ENCODE measurements around the gene UBE2Q1.
"Not testable (repeated sequence)": the region's sequence is repeated elsewhere in the genome, so short reads cannot be mapped to it uniquely, and the experiment has no call there.

UBE2Q1 gene

DNA sequence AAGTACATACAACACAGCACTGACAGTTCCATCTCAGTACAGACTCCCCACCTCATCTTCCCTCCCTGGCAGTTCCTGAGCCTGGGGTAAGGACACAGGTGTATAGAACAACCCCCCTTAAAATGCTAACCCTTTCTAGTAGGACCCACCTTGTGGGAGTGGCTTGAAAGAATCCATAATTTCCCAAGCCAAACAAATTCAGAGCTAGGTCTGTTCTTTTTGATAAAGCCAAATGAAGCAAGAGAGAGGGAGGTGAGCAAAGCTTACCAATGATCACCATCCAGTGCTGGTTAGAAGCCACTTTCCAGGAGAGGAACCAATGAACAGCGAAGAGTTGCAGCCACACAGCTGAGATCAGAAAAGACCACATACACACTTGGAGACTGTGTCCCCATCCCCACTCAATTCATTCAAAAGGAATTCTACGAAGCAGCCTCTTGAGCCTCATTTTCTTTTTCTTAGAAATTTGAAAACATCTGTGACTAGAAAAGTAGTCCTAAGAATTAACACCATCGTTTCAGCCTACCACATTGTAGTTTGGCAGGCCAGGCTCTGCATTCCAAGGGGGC, 9.2 kb downstream of the UBE2Q1 start:
- no peak for DNase-seq

DNA sequence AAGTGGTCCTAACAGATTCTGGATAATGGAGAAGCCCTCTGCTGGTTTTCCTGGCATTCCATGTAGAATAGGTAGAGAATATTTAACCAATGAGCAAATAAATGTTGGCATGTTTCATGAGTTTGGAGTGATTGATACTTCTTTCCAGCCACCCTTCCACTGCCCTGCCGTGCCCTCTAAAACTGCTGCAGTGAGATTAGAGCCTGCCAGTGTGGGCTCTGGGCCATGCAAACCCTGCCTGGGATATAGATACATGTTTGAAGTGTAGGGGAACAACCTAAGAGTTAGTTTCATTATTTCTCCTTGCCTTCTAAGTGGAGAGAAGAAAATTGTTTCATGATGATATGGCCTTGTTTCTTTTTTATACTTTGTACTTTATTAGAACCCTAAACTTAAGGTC, 10.4 kb downstream of the UBE2Q1 start:
- no peak for DNase-seq

DNA sequence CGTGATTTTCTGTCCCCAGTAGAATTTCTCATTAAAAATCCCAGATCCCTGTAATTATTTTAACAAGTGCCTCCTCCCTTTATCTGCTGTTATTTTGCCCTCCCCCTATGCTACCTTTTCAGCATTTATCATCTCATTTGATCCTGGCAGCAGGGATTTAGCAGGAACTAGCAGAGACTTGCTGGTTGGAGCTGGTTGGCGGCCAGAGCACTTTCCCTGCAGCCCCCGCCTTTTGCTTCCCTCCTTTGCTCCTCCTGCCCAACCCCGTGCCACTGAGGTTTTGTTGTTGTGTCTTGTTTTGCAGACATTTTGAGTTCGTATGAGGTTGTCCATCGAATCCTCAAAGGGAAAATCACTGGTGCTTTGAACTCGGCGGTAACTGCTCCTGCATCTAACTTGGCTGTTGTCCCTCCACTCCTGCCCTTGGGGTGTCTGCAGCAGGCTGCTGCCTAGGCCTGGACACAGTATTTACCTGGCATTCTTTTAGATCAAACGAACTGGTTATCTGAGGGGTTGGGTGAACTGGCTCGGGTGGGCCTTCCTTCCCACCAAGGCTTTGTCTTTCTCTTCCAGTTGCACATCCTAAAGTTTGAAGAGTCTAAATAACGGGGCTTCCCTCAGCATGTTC, 11.2 kb downstream of the UBE2Q1 start:
- no peak for DNase-seq

DNA sequence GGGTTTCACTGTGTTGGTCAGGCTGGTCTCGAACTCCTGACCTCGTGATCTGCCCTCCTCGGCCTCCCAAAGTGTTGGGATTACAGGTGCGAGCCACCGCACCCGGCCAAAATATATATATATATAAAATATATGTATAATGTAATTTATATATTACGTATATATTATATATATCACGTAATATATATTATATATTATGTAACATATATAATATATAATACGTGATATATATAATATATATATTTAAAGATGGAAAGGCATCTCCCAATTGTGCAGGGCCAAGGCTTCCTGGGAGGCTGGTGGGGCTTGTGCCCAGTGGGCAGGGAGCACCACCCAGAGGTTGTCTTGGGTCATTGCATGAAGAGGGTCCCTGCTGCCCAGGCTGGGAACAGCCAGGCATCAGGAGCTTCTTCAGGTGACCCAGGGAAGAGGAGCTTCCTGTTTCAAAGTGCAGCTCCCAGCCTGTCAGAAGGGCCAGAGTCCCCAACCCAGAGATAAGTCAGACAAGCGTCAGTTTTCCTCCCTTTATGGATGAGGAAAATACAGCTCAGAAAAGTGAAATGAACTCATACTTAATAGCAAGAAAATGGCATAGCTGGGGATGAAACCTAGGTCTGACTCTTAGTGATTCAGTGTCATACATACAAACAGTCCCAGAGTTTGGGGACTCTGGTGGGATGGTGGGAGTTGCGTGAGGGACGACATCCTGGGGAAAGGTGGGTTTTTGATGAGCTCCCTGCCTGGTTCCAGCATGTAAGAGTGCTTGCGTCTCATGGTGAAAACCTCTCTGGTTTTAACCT, 12.0 kb downstream of the UBE2Q1 start:
- peak; percentile 61 for DNase-seq

DNA sequence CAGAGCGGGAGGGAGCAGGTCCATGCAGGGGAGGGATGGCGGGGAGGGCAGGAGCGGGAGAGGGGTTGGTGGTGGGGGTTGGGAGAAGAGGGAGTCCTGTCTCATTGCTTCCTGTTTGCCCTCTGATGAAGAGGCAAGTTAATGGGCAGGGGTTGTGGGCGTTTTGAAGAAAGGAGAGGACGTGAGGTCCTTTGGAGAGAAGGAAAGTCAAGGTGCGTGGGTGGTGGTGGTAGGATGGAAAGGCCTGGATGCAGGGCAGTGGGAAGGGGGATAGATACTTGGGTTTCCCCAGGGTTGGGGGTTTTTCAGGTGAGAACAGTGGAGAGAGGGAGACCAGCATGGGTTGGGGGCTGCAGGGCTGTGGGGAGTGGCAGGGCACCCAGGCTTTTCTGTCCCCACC, 17.2 kb downstream of the UBE2Q1 start:
- no peak for DNase-seq

DNA sequence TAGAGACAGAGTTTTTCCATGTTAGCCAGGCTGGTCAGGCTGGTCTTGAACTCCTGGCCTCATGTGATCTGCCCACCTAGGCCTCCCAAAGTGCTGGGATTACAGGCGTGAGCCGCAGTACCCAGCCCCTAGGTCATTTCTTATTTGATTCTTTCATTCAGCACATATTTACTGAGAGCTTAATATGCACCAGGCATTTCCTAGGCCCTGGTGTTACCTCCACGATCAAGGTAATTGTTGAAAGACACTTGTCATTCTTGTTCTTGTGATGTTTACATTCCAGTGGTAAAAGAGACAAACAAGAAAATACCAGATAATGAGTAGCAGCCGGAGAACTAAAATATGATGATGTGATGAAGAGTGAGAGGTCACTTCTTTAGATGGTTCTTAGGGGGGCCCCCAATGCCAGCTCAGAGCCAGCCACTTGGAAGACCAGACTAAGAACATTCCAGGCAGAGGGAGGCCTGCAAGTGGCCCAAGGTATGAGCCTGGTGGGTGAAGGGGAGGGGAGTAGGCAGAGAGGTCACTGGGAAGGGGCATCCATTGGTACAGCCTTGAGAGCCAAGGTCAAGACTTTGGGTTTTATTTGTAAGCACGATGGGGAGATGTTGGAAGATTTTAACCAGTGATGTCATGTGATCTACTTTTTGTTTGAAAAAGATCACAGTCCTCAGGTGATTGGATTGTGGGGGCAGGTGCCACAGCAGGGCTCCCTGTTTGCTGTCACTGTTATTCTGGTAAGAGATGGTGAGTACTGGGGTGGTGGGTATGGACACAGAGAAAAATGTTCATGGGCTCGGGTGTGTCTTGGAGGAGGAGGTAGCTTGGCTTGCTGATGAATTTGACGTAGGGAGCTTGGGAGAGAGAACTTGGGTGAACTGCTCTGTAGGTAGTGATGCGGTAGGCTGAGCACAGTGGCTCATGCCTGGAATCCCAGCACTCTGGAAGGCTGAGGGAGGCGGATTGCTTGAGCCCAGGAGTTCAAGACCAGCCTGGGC, 18.7 kb downstream of the UBE2Q1 start:
- DNase-seq = no peak

DNA sequence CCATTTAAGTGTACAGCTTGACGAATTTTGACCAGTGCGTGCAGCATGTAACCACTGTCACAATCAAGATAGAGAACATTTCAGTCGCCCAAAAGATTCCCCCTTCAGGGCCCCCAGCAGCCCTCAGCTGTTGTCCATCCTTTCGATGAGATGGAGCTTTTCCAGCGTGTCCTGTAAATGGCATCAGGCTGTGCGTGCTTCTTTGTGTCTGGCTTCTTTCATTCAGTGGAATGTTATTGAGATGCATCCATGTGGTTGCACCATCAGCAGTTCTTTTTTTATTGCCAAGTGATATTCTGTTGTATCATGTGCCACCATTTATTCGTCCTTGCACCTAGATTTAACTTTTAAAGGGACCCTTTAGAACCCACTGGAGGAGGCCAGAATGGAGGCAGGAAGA, 21.9 kb downstream of the UBE2Q1 start:
- no peak for DNase-seq

DNA sequence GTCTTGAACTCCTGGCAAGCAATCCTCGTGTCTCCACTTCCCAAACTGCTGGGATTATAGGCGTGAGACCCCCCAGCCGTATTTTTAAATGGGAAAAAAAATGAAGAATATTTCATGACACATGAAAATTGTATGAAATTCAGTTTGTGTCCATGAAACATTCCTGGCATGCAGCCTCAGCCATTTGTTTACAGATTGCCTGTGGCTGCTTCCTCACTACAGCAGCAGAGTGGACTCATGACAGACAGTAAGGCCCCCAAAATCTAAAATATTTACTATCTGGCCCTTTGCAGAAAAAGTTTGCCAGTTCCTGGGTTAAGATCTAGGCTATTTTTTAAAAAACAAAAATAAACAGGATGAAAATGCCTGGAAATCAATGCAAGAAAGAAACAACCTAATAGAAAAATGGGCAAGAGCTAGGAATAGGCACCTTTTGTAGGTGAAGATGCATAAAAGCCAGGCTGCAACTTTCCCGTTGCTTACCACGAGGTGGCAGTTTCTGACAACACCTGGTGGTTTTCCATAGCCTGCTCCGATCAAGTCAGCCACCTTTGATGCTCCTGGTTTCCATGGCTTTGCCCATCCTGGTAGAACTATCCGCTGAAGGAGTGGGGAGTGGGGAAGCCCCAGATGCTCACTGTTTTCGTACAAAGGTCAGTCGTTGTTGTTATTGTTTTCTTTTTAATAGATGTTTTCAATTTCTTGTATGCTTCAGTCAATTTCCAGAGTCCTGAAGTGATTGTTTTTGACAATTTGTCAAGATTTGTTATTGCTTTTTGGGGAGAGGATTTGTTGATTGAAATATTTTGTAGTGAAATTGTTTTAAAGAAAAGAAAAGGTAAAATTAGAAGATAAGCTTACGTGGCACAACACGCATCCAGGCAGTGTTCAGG, 24.3 kb downstream of the UBE2Q1 start:
- DNase-seq = peak; percentile 33

DNA sequence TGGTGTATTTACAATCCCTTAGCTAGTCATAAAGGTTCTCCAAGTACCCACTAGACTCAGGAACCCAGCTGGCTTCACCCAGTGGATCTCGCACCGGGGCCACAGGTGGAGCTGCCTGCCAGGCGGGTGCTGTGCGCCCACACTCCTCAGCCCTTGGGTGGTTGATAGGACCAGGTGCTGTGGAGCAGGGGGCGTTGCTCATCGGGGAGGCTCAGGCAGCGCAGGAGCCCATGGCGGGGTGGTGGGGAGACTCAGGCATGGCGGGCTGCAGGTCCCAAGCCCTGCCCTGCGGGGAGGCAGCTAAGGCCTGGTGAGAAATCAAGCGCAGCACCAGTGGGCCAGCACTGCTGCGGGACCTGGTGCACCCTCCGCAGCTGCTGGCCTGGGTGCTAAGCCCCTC, 26.5 kb downstream of the UBE2Q1 start:
- DNase-seq = not testable (repeated sequence)

DNA sequence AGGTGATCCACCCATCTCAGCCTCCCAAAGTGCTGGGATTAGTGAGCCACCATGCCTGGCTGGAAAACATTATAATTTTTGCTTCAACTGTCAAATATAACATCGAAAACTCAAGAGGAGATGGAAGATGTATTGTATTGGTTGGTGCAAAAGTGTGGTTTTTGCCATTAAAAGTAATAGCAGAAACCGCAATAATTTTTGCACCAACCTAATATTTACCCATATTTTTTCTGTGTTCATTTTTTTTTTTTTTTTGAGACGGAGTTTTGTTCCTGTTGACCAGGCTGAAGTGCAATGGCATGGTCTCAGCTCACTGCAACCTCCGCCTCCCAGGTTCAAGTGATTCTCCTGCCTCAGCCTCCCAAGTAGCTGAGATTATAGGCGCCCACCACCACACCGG, 29.2 kb downstream of the UBE2Q1 start:
- DNase-seq = no peak

DNA sequence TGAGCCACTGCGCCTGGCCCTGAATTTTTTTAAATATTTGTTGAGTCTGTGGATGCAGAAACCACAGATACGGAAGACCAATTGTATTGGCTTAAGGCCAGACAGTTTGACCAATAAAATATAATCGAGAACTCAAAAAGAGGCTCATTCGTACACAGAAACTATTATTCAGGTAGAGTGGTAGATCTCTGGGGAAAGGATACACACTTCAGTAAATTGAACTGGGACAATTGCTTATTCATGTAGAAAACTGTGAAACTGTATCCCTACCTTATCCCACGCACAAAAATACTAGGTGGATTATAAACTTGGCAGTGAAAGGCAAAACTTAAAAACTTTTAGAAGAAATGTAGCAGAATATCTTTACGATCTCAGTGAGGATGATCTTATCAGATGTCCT, 31.3 kb downstream of the UBE2Q1 start:
- DNase-seq = no peak

DNA sequence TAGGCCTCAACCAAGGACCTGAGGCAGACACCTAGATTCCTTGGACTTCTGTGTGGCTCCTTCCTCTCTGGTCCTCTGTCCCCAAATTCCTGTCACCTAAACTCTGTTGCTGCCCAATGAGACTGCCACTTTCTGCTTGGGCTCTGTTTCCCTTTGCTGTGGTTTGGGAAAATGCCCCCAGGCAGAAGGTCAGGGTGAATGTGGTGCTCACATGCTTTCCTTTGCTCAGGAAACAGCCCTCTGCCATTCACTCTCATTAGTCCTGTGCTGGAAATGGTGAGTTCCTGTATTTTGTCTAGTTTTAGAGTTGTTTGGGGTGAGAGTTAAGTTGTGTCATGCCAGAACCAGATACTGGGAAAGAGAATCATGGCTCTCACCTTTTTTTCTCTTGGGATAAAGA, 33.6 kb downstream of the UBE2Q1 start:
- no peak for DNase-seq

DNA sequence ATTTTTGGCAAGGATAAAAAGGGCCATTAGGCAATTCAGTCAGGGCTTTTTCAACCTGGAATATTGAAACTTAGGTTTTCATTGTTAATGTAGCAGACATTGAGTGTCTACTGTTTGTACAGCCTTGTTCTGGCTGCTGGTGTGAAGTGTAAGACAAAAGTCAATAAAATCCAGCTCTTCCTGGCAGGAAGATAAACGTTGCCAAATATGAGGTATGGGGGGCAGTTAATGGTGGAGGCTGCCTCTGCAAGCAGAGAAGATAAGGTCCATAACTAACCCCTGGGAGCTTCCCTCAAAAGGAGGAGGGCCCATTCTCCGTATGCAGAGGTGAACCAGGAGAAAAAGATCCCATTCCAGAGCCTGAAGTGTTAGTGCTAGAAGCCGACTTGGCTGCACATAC, 36.8 kb downstream of the UBE2Q1 start:
- DNase-seq = no peak

DNA sequence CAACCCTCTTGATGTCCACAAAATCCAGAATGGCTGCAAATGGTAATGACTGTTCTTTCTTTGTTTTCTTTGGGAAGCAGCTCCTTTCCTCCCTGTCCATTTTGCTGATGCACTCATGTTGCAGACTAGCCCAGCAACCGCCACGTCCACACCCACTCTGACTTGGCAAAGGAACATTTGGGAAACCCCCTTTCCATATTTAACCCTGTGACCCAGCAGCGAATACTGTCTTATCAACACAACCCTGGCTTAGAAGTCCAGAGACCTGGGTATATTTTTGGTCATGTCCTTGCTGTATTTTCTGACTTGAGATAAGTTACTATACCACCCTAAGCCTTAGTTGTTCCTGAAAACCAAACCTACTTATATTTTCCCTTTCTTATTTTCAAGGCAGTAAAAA, 38.1 kb downstream of the UBE2Q1 start:
- no peak for DNase-seq

DNA sequence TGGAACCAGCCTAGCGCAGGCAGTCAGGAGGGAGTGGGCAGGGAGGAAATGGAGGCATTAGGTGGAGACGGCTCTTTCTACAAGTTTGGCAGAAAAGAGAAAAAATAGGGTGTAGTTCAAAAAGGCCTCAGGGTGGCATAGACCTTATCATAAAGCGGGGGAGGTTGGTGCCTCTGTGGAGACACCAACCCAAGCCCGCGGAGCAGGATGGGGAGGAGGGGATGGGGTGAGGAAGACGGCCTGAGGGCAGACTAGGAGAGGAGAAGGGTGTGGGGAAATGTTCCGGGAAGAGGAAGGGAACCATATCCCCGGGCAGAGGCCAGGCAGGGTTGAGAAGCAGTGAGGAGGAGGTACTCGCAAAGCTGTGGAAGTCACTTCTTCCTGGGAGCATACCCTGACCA, 38.9 kb downstream of the UBE2Q1 start:
- no peak for DNase-seq

DNA sequence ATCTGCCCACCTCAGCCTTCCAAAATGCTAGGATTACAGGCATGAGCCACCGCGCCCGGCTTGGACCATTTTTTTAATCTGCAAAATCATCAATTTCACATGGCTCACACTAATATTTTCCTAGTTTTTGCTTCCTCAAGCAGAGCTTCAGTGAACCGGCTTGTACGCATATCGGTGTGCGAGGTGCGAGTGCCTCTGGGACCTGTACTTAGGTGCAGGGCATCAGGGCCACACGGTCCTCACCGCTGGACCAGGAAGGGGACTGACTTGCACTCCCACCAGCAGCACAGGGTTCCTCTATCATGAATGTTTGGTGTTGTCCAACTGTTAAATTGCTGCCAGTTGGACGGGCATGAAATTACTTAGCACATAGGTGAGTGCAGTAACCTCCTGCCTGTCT, 40.8 kb downstream of the UBE2Q1 start:
- DNase-seq = no peak

DNA sequence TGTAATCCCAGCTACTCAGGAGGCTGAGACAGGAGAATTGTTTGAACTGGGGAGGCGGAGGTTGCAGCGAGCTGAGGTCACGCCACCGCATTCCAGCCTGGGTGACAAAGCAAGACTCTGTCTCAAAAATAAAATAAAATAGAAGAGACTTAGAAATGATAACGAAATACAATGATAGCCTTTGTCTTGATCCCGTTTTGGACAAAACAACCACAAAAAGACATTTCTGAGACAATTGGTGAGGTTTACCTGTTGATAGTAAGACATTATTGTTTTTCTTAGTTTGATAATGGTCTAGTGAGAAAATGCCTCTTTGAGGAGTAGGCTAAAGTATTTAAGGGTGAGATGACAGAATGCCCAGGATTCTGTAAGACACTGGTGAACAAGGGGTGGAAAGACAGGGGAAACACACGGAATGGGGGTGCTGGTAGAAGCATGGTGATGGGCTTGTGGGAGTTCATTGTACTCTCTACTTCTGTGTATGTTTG, 44.4 kb downstream of the UBE2Q1 start:
- DNase-seq = no peak

DNA sequence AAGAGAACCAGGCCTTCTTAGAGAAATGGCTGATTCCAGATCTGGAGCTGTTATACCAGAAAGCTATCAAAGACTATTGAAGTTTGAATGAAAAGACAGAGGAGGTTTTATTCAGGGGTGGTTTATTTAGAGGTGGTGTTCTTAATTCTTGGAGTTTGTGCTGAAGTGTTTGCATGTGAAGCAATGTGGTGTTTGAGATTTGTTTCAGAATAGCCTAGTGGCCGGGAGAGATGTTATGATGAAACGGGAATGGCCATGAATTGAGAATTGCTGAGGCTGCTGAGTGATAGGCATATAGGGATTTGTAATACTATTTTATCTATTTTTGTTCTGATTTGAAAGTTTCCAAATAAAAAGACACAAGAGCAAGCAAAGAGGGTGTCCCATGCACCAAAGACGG, 45.7 kb downstream of the UBE2Q1 start:
- DNase-seq = no peak

DNA sequence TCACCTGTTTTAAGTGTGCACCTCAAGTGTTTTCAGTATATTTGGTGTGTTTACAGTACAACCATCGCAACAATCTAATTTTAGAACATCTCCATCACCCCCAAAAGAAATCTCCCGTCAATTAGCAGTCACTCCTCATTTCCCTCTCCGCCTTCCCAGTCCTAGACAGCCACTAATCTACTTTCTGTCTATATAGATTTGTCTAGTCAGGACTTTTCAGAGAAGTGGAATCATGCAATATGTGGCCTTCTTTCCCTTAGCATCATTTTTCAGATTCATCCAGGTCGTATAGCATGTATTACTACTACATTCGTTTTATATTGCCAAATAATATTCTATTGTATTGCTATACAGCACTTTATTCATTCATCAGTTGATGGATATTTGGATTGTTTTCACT, 54.6 kb downstream of the UBE2Q1 start:
- DNase-seq = no peak

DNA sequence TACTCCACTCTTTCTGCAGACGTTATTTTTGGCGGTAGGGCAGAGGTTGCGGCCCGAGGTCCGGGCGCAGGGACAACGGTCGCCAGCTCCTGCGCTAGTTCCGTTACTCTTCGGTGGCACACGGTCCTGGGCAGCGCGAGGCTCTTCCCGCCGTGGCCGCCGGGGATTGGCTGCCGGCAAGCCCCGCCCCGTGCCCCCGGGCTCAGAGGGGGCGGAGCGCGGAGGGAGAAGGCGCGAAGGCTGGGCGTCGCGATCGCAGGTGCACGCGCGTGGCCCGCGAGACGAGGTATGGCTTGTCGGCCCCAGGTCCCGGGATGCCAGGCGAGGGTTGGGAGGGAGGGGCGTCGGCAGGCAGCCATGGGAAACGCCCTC, 55.7 kb downstream of the UBE2Q1 start:
- DNase-seq = no peak

DNA sequence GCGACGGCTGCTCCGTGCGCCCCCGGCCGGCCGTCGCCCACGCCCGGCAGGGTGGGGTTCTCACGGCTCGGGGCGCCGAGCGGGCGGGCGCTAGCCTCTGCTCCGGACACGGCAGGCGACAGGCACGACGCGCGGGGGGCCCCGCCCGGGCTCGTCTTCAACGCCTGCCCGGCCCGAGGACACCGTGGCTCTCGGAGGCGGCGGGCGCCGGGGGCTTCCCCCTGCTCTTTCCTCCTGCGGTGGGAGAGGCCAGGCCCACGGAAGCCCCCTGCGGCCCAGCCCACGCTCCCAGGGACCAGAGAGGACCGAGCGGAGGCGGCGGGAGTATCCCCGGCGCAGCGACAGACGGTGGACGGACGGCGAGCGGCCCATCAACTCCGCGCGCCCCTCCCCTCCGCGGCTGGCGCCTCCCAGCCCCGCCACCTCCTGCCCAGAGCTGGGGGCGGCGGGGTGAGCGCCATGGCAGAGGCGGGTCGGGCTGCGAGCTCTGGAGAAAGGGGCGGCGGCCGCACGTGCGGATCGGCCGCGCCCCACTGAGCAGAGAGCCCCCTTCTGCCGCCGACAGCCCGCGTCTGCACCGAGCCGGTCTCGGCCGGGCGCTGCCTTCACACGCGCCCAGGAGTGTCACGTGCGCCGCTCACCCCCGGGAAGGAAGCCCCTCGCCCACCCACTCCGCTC, 56.3 kb downstream of the UBE2Q1 start, which contains the start of the genes SHE and TDRD10:
TSS of gene SHE (minus strand) at position 347 of the 678 bp plus-strand sequence. CDS start 386 bp downstream, outside the sequence.
TSS of gene TDRD10 (plus strand) at position 154 of the 678 bp plus-strand sequence. CDS start 4,685 bp downstream, outside the sequence.
- peak; percentile 55 for DNase-seq

Data from eye (tissue), 1 donor.